GM23338 (cell line): Measurements from ENCODE around the gene NAPA. TPM values are rescaled to one million over a fixed set of nuclear protein-coding genes. Genes with fewer than 3 reads are reported as not detected.

ENCODE experiments used
- ATAC-seq: fragments of 200-7000 bp; cut with Tn5 transposase; 3 replicates; pipeline ENCODE4 v1.9.1; 2020
- DNase-seq: peaks from one replicate; pipeline ENCODE4 v3.0.0-alpha.2; 2015; ENCODE audit warnings: low spot score
- H2AFZ ChIP-seq: fragments of 200-600 bp; sonication (generic); 2 replicates; pipeline ENCODE4 v1.8.0; 2016; ENCODE audit warnings: antibody characterized with exemption, mild to moderate bottlenecking, moderate library complexity
- H3F3A ChIP-seq: fragments of 200-600 bp; sonication (generic); replicated peaks from 2 replicates; pipeline ENCODE4 v1.8.0; 2017; ENCODE audit warnings: antibody characterized with exemption, mixed run types, low read depth
- H3K27ac ChIP-seq: fragments of 200-600 bp; sonication (generic); 2 replicates; pipeline ENCODE4 v1.6.1; 2016; ENCODE audit warnings: low read depth
- H3K27me3 ChIP-seq: fragments of 200-600 bp; sonication (generic); 2 replicates; pipeline ENCODE4 v1.8.0; 2016; ENCODE audit warnings: mild to moderate bottlenecking, mixed run types, moderate library complexity; ENCODE audit not compliant: insufficient read depth
- H3K36me3 ChIP-seq: fragments of 200-600 bp; sonication (generic); 2 replicates; pipeline ENCODE4 v1.8.0; 2016; ENCODE audit warnings: mild to moderate bottlenecking; ENCODE audit not compliant: insufficient read depth
- H3K4me1 ChIP-seq: fragments of 200-600 bp; sonication (generic); 2 replicates; pipeline ENCODE4 v1.8.0; 2016; ENCODE audit warnings: mild to moderate bottlenecking, moderate library complexity; ENCODE audit not compliant: insufficient read depth
- H3K4me2 ChIP-seq: fragments of 200-600 bp; sonication (generic); 2 replicates; pipeline ENCODE4 v1.7.1; 2017; ENCODE audit warnings: mixed run types
- H3K4me3 ChIP-seq: fragments of 200-600 bp; sonication (generic); 2 replicates; pipeline ENCODE4 v1.6.1; 2016; ENCODE audit warnings: mixed run types
- H3K79me2 ChIP-seq: fragments of 200-600 bp; sonication (generic); replicated peaks from 2 replicates; pipeline ENCODE4 v1.8.0; 2017; ENCODE audit warnings: mild to moderate bottlenecking; ENCODE audit not compliant: insufficient read depth
- H3K9me2 ChIP-seq: fragments of 200-600 bp; sonication (generic); 2 replicates; pipeline ENCODE4 v1.8.0; 2017; ENCODE audit not compliant: insufficient read depth
- H4K20me1 ChIP-seq: fragments of 200-600 bp; sonication (generic); replicated peaks from 2 replicates; pipeline ENCODE4 v1.8.0; 2017; ENCODE audit warnings: mild to moderate bottlenecking; ENCODE audit not compliant: insufficient read depth
- H3K27ac Mint-ChIP-seq: 2 replicates; pipeline ENCODE4 v1.8.0; 2020; ENCODE audit warnings: inconsistent platforms, mild to moderate bottlenecking, moderate library complexity, mixed read lengths
- H3K27me3 Mint-ChIP-seq: 3 replicates; pipeline ENCODE4 v1.8.0; 2022; ENCODE audit warnings: low read depth, mild to moderate bottlenecking, moderate library complexity, mixed read lengths, inconsistent platforms; ENCODE audit not compliant: insufficient read depth, poor library complexity
- H3K36me3 Mint-ChIP-seq: 3 replicates; pipeline ENCODE4 v1.8.0; 2021; ENCODE audit warnings: low read depth, mild to moderate bottlenecking, inconsistent platforms, moderate library complexity, mixed read lengths
- H3K4me1 Mint-ChIP-seq: 3 replicates; pipeline ENCODE4 v1.8.0; 2020; ENCODE audit warnings: mild to moderate bottlenecking, inconsistent platforms, mixed read lengths
- H3K4me3 Mint-ChIP-seq: 3 replicates; pipeline ENCODE4 v1.8.0; 2021; ENCODE audit warnings: moderate library complexity, mild to moderate bottlenecking, inconsistent platforms, mixed read lengths
- H3K9me3 Mint-ChIP-seq: 3 replicates; pipeline ENCODE4 v1.8.0; 2020; ENCODE audit warnings: moderate library complexity, mild to moderate bottlenecking, inconsistent platforms, mixed read lengths
- CREB1 ChIP-seq: fragments of 250-450 bp; sonication (Bioruptor Pico); IDR thresholded peaks from 2 replicates; pipeline ENCODE4 v1.5.0; 2020; ENCODE audit warnings: low read depth, mild to moderate bottlenecking, moderate library complexity
- EZH2 ChIP-seq: fragments of 200-600 bp; sonication (generic); IDR thresholded peaks from one replicate; pipeline ENCODE4 v1.8.0; 2017; ENCODE audit warnings: antibody characterized with exemption, mild to moderate bottlenecking, low read depth; ENCODE audit not compliant: unreplicated experiment
- EZH2phosphoT487 ChIP-seq: fragments of 200-600 bp; sonication (generic); IDR thresholded peaks from one replicate; pipeline ENCODE4 v1.8.1; 2018; ENCODE audit warnings: antibody characterized with exemption; ENCODE audit not compliant: unreplicated experiment
- JUNB ChIP-seq: IDR thresholded peaks from one replicate; pipeline ENCODE4 v1.6.1; 2016; ENCODE audit warnings: antibody characterized with exemption; ENCODE audit not compliant: unreplicated experiment
- NANOG ChIP-seq: IDR thresholded peaks from 2 replicates; pipeline ENCODE4 v1.6.1; 2016; ENCODE audit warnings: antibody characterized with exemption, borderline replicate concordance
- POLR2AphosphoS5 ChIP-seq: IDR thresholded peaks from 2 replicates; pipeline ENCODE4 v1.6.1; 2016; ENCODE audit warnings: antibody characterized with exemption, low read depth
- STAT1 ChIP-seq: IDR thresholded peaks from one replicate; pipeline ENCODE4 v1.6.1; 2016; ENCODE audit warnings: antibody characterized with exemption; ENCODE audit not compliant: unreplicated experiment
- ZNF114 ChIP-seq: fragments of 250-450 bp; sonication (Bioruptor Pico); IDR thresholded peaks from 2 replicates; pipeline ENCODE4 v1.5.0; 2020; ENCODE audit warnings: mild to moderate bottlenecking, moderate library complexity
- ZNF331 ChIP-seq: fragments of 250-450 bp; sonication (Bioruptor Pico); IDR thresholded peaks from 2 replicates; pipeline ENCODE4 v1.5.0; 2020; ENCODE audit warnings: low read depth, mild to moderate bottlenecking, moderate library complexity
- polyA plus RNA-seq: library from polyadenylated mRNA; unstranded; fragments of >200 nt; fragmentation: Nextera tagmentation; extraction: Ambion mirVana; gene quantifications from 2 replicates; pipeline ENCODE4 v1.2.1, GENCODE V29; 2016
- total RNA-seq: library from RNA; depleted of rRNA; stranded (reverse); fragments of >200 nt; shearing (Covaris generic); gene quantifications from 2 replicates; pipeline ENCODE4 v1.2.3, GENCODE V29; 2014
- TF ChIP-seq, protein P1 (sequence below): IDR thresholded peaks from 2 replicates; pipeline ENCODE4 v1.6.1; 2016; ENCODE audit warnings: antibody characterized with exemption
- TF ChIP-seq, protein P2 (sequence below), 2 experiments: fragments of 200-600 bp in 1 of 2; sonication (generic) in 1 of 2; conservative IDR thresholded peaks; 2 replicates each; pipeline versions ENCODE4 v1.5.1 to v1.6.1; 2016 to 2017; ENCODE audit warnings: antibody characterized with exemption in 2 of 2, low read depth in 2 of 2, mild to moderate bottlenecking in 2 of 2, moderate library complexity in 1 of 2
- TF ChIP-seq, protein P3 (sequence below): IDR thresholded peaks from one replicate; pipeline ENCODE4 v1.6.1; 2018; ENCODE audit warnings: antibody characterized with exemption; ENCODE audit not compliant: unreplicated experiment
- TF ChIP-seq, protein P4 (sequence below): fragments of 250-450 bp; sonication (Bioruptor Pico); IDR thresholded peaks from 2 replicates; pipeline ENCODE4 v1.5.0; 2020; ENCODE audit warnings: mild to moderate bottlenecking, moderate library complexity

NAPA gene
- total and polyA plus RNA-seq, 2 experiments from 2014 or later = 52.0 to 72.1 TPM

DNA sequence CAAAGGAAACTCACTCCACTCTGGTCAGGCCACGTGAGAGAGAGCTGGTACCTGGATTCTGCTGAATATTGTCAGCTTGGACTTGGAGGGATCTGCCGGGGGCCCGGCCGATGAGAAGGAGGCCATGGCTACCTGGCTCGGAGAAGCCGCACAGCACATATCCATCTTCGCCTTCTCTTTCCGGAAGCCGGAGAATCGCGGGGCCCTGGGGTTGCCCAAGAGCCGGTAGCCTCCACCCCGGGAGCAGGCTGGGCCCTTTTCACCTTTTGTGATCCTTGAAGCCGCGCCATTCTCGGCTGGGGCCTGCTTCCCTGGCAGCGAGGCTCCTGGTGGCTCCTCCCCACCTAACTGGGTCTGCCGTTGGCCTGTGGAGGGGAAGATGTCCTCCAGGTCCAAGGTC, 29.2 kb upstream of the NAPA start (continued):
- TF ChIP-seq EZH2phosphoT487 = no peak
- TF ChIP-seq, protein P1, sequence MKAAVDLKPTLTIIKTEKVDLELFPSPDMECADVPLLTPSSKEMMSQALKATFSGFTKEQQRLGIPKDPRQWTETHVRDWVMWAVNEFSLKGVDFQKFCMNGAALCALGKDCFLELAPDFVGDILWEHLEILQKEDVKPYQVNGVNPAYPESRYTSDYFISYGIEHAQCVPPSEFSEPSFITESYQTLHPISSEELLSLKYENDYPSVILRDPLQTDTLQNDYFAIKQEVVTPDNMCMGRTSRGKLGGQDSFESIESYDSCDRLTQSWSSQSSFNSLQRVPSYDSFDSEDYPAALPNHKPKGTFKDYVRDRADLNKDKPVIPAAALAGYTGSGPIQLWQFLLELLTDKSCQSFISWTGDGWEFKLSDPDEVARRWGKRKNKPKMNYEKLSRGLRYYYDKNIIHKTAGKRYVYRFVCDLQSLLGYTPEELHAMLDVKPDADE = no peak
- TF ChIP-seq CREB1 (CRISPR knock-in tag) = no peak

DNA sequence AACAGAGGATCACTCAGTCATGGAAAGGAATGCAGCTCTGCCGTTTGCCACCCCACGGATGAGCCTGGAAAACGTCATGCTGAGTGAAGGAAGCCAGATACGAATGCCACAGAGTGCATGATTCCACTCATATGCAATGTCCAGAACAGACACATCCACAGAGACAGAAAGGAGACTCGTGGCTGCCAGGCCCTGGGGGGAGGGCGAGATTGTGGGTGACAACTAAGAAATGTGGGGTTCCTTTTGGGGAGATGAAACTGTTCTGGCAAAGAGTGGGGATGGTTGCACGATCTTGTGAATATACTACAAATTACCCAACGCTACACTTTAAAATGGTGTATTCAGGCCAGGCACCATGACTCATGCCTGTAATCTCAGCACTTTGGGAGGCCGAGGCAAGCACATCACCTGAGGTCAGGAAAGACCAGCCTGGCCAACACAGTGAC, 27.2 kb upstream of the NAPA start:
- Histone ChIP-seq H3K27ac (no peak overlapping the region), H2AFZ (no peak overlapping the region), H3K9me2 (no peaks in the 10 kb centered on the region), H3K4me1 (no peaks in the 10 kb centered on the region), H3K36me3 (no peaks in the 10 kb centered on the region), H3K4me2 (no peak overlapping the region), H3K79me2 (no peaks in the 10 kb centered on the region), H3K27me3 (no peaks in the 10 kb centered on the region), H3K4me3 (no peak overlapping the region), H4K20me1 (no peaks in the 10 kb centered on the region), H3F3A (no peaks in the 10 kb centered on the region; the same call in 1 of the 2 replicates)
- no peaks in the 10 kb centered on the region; the same call in 2 of the 3 replicates for H3K9me3 Mint-ChIP-seq
- H3K4me3 Mint-ChIP-seq = no peak overlapping the region
- peaks cover 4% of the 10 kb centered on the region for H3K27me3 Mint-ChIP-seq
- peaks cover 5% of the 10 kb centered on the region; the same call in 1 of the 3 replicates for H3K4me1 Mint-ChIP-seq
- H3K36me3 Mint-ChIP-seq = no peaks in the 10 kb centered on the region
- DNase-seq = no peak
- no peak overlapping the region for H3K27ac Mint-ChIP-seq
- no peak for ATAC-seq
- TF ChIP-seq JUNB = no peak
- TF ChIP-seq POLR2AphosphoS5 = no peak
- no peak for TF ChIP-seq EZH2phosphoT487
- no peak for TF ChIP-seq ZNF114 (CRISPR knock-in tag)
- no peak for TF ChIP-seq CREB1 (CRISPR knock-in tag)
- TF ChIP-seq ZNF331 = no peak
- TF ChIP-seq, protein P2, sequence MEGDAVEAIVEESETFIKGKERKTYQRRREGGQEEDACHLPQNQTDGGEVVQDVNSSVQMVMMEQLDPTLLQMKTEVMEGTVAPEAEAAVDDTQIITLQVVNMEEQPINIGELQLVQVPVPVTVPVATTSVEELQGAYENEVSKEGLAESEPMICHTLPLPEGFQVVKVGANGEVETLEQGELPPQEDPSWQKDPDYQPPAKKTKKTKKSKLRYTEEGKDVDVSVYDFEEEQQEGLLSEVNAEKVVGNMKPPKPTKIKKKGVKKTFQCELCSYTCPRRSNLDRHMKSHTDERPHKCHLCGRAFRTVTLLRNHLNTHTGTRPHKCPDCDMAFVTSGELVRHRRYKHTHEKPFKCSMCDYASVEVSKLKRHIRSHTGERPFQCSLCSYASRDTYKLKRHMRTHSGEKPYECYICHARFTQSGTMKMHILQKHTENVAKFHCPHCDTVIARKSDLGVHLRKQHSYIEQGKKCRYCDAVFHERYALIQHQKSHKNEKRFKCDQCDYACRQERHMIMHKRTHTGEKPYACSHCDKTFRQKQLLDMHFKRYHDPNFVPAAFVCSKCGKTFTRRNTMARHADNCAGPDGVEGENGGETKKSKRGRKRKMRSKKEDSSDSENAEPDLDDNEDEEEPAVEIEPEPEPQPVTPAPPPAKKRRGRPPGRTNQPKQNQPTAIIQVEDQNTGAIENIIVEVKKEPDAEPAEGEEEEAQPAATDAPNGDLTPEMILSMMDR (conservative IDR thresholded peaks at IDR 0.05; ENCODE audit: low read depth in 2 of 2) = no peak
- TF ChIP-seq, protein P3, sequence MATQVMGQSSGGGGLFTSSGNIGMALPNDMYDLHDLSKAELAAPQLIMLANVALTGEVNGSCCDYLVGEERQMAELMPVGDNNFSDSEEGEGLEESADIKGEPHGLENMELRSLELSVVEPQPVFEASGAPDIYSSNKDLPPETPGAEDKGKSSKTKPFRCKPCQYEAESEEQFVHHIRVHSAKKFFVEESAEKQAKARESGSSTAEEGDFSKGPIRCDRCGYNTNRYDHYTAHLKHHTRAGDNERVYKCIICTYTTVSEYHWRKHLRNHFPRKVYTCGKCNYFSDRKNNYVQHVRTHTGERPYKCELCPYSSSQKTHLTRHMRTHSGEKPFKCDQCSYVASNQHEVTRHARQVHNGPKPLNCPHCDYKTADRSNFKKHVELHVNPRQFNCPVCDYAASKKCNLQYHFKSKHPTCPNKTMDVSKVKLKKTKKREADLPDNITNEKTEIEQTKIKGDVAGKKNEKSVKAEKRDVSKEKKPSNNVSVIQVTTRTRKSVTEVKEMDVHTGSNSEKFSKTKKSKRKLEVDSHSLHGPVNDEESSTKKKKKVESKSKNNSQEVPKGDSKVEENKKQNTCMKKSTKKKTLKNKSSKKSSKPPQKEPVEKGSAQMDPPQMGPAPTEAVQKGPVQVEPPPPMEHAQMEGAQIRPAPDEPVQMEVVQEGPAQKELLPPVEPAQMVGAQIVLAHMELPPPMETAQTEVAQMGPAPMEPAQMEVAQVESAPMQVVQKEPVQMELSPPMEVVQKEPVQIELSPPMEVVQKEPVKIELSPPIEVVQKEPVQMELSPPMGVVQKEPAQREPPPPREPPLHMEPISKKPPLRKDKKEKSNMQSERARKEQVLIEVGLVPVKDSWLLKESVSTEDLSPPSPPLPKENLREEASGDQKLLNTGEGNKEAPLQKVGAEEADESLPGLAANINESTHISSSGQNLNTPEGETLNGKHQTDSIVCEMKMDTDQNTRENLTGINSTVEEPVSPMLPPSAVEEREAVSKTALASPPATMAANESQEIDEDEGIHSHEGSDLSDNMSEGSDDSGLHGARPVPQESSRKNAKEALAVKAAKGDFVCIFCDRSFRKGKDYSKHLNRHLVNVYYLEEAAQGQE = no peak
- TF ChIP-seq STAT1 = no peak
- TF ChIP-seq, protein P4, sequence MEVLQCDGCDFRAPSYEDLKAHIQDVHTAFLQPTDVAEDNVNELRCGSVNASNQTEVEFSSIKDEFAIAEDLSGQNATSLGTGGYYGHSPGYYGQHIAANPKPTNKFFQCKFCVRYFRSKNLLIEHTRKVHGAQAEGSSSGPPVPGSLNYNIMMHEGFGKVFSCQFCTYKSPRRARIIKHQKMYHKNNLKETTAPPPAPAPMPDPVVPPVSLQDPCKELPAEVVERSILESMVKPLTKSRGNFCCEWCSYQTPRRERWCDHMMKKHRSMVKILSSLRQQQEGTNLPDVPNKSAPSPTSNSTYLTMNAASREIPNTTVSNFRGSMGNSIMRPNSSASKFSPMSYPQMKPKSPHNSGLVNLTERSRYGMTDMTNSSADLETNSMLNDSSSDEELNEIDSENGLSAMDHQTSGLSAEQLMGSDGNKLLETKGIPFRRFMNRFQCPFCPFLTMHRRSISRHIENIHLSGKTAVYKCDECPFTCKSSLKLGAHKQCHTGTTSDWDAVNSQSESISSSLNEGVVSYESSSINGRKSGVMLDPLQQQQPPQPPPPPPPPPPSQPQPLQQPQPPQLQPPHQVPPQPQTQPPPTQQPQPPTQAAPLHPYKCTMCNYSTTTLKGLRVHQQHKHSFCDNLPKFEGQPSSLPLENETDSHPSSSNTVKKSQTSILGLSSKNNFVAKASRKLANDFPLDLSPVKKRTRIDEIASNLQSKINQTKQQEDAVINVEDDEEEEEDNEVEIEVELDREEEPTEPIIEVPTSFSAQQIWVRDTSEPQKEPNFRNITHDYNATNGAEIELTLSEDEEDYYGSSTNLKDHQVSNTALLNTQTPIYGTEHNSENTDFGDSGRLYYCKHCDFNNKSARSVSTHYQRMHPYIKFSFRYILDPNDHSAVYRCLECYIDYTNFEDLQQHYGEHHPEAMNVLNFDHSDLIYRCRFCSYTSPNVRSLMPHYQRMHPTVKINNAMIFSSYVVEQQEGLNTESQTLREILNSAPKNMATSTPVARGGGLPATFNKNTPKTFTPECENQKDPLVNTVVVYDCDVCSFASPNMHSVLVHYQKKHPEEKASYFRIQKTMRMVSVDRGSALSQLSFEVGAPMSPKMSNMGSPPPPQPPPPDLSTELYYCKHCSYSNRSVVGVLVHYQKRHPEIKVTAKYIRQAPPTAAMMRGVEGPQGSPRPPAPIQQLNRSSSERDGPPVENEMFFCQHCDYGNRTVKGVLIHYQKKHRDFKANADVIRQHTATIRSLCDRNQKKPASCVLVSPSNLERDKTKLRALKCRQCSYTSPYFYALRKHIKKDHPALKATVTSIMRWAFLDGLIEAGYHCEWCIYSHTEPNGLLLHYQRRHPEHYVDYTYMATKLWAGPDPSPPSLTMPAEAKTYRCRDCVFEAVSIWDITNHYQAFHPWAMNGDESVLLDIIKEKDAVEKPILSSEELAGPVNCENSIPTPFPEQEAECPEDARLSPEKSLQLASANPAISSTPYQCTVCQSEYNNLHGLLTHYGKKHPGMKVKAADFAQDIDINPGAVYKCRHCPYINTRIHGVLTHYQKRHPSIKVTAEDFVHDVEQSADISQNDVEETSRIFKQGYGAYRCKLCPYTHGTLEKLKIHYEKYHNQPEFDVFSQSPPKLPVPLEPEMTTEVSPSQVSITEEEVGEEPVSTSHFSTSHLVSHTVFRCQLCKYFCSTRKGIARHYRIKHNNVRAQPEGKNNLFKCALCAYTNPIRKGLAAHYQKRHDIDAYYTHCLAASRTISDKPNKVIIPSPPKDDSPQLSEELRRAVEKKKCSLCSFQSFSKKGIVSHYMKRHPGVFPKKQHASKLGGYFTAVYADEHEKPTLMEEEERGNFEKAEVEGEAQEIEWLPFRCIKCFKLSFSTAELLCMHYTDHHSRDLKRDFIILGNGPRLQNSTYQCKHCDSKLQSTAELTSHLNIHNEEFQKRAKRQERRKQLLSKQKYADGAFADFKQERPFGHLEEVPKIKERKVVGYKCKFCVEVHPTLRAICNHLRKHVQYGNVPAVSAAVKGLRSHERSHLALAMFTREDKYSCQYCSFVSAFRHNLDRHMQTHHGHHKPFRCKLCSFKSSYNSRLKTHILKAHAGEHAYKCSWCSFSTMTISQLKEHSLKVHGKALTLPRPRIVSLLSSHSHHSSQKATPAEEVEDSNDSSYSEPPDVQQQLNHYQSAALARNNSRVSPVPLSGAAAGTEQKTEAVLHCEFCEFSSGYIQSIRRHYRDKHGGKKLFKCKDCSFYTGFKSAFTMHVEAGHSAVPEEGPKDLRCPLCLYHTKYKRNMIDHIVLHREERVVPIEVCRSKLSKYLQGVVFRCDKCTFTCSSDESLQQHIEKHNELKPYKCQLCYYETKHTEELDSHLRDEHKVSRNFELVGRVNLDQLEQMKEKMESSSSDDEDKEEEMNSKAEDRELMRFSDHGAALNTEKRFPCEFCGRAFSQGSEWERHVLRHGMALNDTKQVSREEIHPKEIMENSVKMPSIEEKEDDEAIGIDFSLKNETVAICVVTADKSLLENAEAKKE = no peak
- no peak for TF ChIP-seq NANOG
- TF ChIP-seq EZH2 = no peak
